Measurements from ENCODE around the gene PPP1R37. TPM values are rescaled to one million over a fixed set of nuclear protein-coding genes. Genes with fewer than 3 reads are reported as not detected.
A peak's percentile ranks its signal among the peaks of the same experiment; 100 is the strongest.

Gene PPP1R37
- total and polyA plus RNA-seq, 2 of the 13 experiments (the other 11 are each of a cell fraction or from before 2014, with no cell fraction given) = 9.0 to 14.3 TPM

- TF ChIP-seq ZNF34 (CRISPR knock-in tag; IDR thresholded peaks at IDR 0.05; ENCODE audit: borderline replicate concordance) = no peak
- TF ChIP-seq, protein P1, sequence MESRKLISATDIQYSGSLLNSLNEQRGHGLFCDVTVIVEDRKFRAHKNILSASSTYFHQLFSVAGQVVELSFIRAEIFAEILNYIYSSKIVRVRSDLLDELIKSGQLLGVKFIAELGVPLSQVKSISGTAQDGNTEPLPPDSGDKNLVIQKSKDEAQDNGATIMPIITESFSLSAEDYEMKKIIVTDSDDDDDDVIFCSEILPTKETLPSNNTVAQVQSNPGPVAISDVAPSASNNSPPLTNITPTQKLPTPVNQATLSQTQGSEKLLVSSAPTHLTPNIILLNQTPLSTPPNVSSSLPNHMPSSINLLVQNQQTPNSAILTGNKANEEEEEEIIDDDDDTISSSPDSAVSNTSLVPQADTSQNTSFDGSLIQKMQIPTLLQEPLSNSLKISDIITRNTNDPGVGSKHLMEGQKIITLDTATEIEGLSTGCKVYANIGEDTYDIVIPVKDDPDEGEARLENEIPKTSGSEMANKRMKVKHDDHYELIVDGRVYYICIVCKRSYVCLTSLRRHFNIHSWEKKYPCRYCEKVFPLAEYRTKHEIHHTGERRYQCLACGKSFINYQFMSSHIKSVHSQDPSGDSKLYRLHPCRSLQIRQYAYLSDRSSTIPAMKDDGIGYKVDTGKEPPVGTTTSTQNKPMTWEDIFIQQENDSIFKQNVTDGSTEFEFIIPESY (CRISPR knock-in tag; IDR thresholded peaks at IDR 0.05) = peak; percentile 89
- TF ChIP-seq, protein P2, sequence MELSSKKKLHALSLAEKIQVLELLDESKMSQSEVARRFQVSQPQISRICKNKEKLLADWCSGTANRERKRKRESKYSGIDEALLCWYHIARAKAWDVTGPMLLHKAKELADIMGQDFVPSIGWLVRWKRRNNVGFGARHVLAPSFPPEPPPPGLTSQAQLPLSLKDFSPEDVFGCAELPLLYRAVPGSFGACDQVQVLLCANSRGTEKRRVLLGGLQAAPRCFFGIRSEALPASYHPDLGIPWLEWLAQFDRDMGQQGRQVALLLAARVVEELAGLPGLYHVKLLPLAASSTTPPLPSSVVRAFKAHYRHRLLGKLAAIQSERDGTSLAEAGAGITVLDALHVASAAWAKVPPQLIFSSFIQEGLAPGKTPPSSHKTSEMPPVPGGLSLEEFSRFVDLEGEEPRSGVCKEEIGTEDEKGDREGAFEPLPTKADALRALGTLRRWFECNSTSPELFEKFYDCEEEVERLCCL (CRISPR knock-in tag; IDR thresholded peaks at IDR 0.05; ENCODE audit: borderline replicate concordance) = no peak
- TF ChIP-seq NCOA2 (CRISPR knock-in tag; IDR thresholded peaks at IDR 0.05) = no peak
- TF ChIP-seq ZNF205 (CRISPR knock-in tag; IDR thresholded peaks at IDR 0.05) = no peak
- no peak for TF ChIP-seq ARNTL (CRISPR knock-in tag; IDR thresholded peaks at IDR 0.05)
- TF ChIP-seq, protein P3, sequence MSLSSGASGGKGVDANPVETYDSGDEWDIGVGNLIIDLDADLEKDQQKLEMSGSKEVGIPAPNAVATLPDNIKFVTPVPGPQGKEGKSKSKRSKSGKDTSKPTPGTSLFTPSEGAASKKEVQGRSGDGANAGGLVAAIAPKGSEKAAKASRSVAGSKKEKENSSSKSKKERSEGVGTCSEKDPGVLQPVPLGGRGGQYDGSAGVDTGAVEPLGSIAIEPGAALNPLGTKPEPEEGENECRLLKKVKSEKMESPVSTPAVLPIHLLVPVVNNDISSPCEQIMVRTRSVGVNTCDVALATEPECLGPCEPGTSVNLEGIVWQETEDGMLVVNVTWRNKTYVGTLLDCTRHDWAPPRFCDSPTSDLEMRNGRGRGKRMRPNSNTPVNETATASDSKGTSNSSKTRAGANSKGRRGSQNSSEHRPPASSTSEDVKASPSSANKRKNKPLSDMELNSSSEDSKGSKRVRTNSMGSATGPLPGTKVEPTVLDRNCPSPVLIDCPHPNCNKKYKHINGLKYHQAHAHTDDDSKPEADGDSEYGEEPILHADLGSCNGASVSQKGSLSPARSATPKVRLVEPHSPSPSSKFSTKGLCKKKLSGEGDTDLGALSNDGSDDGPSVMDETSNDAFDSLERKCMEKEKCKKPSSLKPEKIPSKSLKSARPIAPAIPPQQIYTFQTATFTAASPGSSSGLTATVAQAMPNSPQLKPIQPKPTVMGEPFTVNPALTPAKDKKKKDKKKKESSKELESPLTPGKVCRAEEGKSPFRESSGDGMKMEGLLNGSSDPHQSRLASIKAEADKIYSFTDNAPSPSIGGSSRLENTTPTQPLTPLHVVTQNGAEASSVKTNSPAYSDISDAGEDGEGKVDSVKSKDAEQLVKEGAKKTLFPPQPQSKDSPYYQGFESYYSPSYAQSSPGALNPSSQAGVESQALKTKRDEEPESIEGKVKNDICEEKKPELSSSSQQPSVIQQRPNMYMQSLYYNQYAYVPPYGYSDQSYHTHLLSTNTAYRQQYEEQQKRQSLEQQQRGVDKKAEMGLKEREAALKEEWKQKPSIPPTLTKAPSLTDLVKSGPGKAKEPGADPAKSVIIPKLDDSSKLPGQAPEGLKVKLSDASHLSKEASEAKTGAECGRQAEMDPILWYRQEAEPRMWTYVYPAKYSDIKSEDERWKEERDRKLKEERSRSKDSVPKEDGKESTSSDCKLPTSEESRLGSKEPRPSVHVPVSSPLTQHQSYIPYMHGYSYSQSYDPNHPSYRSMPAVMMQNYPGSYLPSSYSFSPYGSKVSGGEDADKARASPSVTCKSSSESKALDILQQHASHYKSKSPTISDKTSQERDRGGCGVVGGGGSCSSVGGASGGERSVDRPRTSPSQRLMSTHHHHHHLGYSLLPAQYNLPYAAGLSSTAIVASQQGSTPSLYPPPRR (CRISPR knock-in tag; IDR thresholded peaks at IDR 0.05; ENCODE audit: borderline replicate concordance) = no peak
- no peak for TF ChIP-seq ZFX (CRISPR knock-in tag; IDR thresholded peaks at IDR 0.05; ENCODE audit: low read depth)
- no peak for TF ChIP-seq ZFP36 (IDR thresholded peaks at IDR 0.05; ENCODE audit: borderline replicate concordance, low read depth, low read length, partially characterized antibody)
- TF ChIP-seq ZBTB40 (IDR thresholded peaks at IDR 0.05) = no peak
- TF ChIP-seq ZBTB40 (CRISPR knock-in tag; IDR thresholded peaks at IDR 0.05) = no peak
Measured at GRCh38 chr19:45153339-45154063, 60.5 kb downstream of the PPP1R37 start (continued).

All from HepG2 (cell line).